Epithelial cell of esophagus (primary cell): ENCODE data around the gene ULBP3.
A peak's percentile ranks its signal among the peaks of the same experiment; 100 is the strongest.
"Not testable (repeated sequence)": the region's sequence is repeated elsewhere in the genome, so short reads cannot be mapped to it uniquely, and the experiment has no call there.

ENCODE experiments used
- DNase-seq: peaks from one replicate; pipeline ENCODE4 v3.0.0; 2010; ENCODE audit warnings: low read depth
- H3K4me3 ChIP-seq: 2 replicates; pipeline ENCODE4 v1.5.1; 2011; ENCODE audit warnings: mild to moderate bottlenecking, low read length, control low read depth
- TF ChIP-seq, protein P1 (sequence below): IDR thresholded peaks from 2 replicates; pipeline ENCODE4 v1.5.1; 2011; ENCODE audit warnings: low read depth, mild to moderate bottlenecking, low read length, control low read depth, inconsistent platforms; ENCODE audit not compliant: insufficient read depth; ENCODE audit errors: missing control alignments

The ULBP3 gene

GRCh38 chr6:150079604-150080003, 10.7 kb upstream of the ULBP3 start:
- TF ChIP-seq, protein P1, sequence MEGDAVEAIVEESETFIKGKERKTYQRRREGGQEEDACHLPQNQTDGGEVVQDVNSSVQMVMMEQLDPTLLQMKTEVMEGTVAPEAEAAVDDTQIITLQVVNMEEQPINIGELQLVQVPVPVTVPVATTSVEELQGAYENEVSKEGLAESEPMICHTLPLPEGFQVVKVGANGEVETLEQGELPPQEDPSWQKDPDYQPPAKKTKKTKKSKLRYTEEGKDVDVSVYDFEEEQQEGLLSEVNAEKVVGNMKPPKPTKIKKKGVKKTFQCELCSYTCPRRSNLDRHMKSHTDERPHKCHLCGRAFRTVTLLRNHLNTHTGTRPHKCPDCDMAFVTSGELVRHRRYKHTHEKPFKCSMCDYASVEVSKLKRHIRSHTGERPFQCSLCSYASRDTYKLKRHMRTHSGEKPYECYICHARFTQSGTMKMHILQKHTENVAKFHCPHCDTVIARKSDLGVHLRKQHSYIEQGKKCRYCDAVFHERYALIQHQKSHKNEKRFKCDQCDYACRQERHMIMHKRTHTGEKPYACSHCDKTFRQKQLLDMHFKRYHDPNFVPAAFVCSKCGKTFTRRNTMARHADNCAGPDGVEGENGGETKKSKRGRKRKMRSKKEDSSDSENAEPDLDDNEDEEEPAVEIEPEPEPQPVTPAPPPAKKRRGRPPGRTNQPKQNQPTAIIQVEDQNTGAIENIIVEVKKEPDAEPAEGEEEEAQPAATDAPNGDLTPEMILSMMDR: no peak
- no peak for DNase-seq
- H3K4me3 ChIP-seq: no peak overlapping the region

GRCh38 chr6:150078788-150079187, 9.9 kb upstream of the ULBP3 start:
- DNase-seq: peak; percentile 83
- H3K4me3 ChIP-seq: no peak overlapping the region
- TF ChIP-seq, protein P1: no peak

DNA sequence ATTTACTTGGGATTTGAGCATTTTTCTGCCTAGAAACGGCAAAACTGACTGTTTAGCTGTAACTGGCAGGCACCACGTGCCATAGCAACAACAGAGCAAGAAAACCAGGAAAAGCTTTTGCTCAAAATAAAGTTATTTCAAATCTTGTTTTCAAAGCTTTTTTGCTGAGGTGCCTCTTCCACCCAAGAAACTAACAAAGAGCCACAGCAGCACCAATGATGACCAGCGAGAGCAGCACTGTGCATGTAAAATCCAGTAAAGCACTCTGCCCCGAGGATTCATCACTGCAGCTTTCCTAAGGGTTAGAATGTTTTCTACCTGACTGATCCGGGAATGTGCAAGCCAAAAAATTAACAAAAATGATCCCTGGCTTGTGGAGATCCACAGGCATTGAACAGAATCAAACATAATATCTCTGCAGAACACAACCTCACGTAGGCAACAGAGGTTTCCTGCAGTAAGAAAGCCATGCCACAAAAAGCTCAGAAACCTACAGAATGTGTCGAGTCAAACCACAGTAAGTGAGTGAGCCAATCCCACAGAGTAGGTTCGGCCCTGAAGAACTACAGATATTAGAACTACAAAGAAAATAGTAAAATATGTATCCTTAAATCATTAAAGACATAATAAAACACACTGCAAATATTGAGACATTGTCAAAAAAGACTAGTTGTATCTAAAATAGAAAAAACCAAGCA, 7.4 kb upstream of the ULBP3 start:
- peak; percentile 16 for DNase-seq
- H3K4me3 ChIP-seq: no peak overlapping the region
- TF ChIP-seq, protein P1: peak; percentile 38

GRCh38 chr6:150075034-150075421, 6.1 kb upstream of the ULBP3 start:
- no peak for DNase-seq
- H3K4me3 ChIP-seq: no peak overlapping the region
- TF ChIP-seq, protein P1: no peak

DNA sequence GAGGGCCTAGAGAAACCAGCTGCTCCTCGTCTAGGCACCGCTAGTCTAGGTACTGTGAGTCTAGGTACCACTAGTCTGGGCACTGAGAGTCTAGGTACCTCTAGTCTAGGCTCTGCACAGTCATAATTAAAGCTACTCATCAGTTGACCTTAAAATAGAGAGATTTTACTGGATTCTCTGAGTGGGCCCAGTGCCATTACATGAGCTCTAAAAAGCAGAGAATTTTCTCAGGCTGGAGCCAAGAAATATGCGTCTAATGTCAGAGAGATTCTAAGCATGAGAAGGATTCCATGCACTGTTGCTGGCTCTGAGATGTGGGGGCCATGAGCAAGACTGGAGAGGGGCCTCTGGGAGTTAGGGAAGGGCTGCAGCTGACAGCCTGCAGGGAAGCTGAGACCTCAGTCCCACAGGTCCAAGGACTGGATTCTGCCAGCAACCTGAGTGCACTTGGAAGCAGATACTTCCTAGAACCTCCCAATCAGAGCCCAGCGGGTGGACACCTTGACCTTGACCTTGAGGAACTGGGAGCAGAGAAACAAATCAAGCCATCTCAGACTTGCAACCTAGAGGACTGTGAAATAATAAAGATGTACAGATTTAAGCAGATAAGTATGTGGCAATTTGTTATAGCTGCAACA, 5.6 kb upstream of the ULBP3 start:
- H3K4me3 ChIP-seq, DNase-seq: not testable (repeated sequence)

DNA sequence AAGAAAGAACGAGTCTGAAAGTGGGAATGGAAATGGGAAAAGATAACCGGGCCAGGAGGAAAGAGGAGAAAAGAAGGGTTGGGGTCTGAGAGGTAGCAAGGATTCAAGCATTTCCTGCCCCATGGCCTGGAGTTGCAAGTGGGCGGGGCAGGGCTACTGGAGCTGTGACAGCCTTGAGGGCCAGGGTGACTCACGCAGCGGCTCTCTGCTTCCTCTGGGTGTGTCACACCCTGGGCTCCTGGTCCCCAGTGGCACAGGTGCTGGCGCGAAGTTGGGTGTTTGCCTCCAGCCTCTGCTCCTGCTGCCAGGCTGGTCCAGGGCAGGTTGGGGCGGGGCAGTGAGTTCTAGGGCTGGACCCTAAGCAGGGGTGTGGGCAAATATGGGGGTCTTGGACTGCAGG, 3.3 kb upstream of the ULBP3 start:
- TF ChIP-seq, protein P1: no peak
- DNase-seq: peak; percentile 85
- H3K4me3 ChIP-seq: no peak overlapping the region

DNA sequence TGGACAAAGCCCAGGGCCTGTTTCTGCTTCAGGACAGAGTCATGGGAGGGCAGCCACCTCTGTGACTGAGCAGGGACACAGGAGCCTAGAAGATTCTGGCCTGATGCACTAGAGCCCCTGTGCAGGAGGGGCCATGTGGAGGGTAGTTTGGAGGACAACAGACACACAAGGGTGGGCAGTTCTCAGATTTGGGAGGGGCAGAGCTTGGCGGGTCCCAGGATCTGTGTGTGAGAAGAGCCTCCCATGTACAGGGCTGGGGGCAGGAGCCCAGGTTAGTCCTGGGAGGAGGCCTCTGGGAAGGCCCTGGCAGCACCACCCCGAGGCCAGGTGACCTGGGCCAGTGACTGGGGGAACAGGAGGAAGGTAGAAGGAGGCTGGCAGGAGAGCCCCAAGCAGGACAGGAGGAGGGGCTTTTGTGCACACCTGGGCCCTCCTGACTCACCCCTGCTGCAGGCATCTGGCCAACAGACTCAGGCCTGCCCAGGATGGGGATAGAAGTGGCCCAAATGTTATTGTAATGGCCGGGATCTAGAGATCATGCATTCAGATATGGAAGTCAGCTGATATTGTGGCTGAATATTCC, 1.4 kb upstream of the ULBP3 start:
- peak; percentile 66 for DNase-seq
- H3K4me3 ChIP-seq: no peak overlapping the region
- TF ChIP-seq, protein P1: no peak
